Activated B cell treated with CpG ODN at 0.5 μM for 24 hours (primary cell): ENCODE measurements around the gene NPR3. TPM values are rescaled to one million over a fixed set of nuclear protein-coding genes. Genes with fewer than 3 reads are reported as not detected.

Experiments used
- ATAC-seq: fragments of 200-7000 bp; cut with Tn5 transposase; one replicate; pipeline ENCODE4 v1.10.0; 2021; ENCODE audit warnings: low read depth, mild to moderate bottlenecking, moderate library complexity
- CTCF ChIA-PET: fragments of 350-600 bp; sonication (Branson Sonifier 250); formaldehyde crosslinking; loops from one replicate; lab custom pipeline; 2021; ENCODE audit warnings: antibody characterized with exemption; lab: Charles Lee
- POLR2A ChIA-PET: fragments of 350-600 bp; sonication (Branson Sonifier 250); formaldehyde crosslinking; loops from one replicate; lab custom pipeline; 2021; ENCODE audit warnings: antibody characterized with exemption; lab: Charles Lee
- DNase-seq: peaks from one replicate; pipeline ENCODE4 v3.0.0; 2022
- H3K27ac Mint-ChIP-seq: one replicate; pipeline ENCODE4 v1.8.0; 2020; ENCODE audit warnings: mixed read lengths
- H3K27me3 Mint-ChIP-seq: one replicate; pipeline ENCODE4 v1.8.0; 2021; ENCODE audit warnings: mixed read lengths
- H3K36me3 Mint-ChIP-seq: one replicate; pipeline ENCODE4 v1.8.0; 2021; ENCODE audit warnings: low read depth, mixed read lengths
- H3K4me1 Mint-ChIP-seq: one replicate; pipeline ENCODE4 v1.8.0; 2021; ENCODE audit warnings: mixed read lengths
- H3K4me3 Mint-ChIP-seq: one replicate; pipeline ENCODE4 v1.8.0; 2020; ENCODE audit warnings: mild to moderate bottlenecking, mixed read lengths
- H3K9me3 Mint-ChIP-seq: one replicate; pipeline ENCODE4 v1.8.0; 2020; ENCODE audit warnings: mixed read lengths
- intact Hi-C: fragments of 100-400 bp; cut with micrococcal nuclease; formaldehyde crosslinking; loops from one replicate; pipeline ENCODE4 v1.15.1; 2024
- total RNA-seq: library from RNA; stranded (reverse); gene quantifications from 2 replicates; pipeline ENCODE4 v1.2.3, GENCODE V29; 2022
- TF ChIP-seq, protein P1 (sequence below): fragments of 200-600 bp; IDR thresholded peaks from one replicate; pipeline ENCODE4 v1.8.0; 2022; ENCODE audit warnings: antibody characterized with exemption, mild to moderate bottlenecking

The NPR3 gene
- total RNA-seq, 1 donor from 2014 or later, result not detected

DNA sequence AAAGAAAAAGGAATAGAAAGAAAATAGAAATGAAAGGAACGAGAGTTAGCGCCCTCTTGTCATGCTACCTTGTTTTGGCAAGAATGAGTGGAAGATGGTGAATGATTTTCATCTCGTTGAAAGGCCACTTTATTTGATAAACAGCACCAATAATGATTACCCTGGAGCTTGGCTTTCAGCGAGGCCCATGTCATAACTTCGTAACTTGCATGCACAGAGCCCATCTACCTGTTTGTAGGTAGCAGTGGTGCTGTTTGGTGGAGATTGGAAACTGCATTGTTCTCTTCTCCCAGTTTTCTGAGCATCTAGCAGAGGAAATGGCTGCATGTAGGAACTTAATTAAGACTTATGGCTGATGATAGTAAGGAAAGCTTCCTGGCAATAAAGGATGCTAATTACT, 59.3 kb downstream of the NPR3 start:
- no peaks in the 10 kb centered on the region for H3K9me3 Mint-ChIP-seq
- H3K36me3 Mint-ChIP-seq, result no peaks in the 10 kb centered on the region
- ATAC-seq (no peak), DNase-seq (no peak)
- no peak overlapping the region for H3K27ac Mint-ChIP-seq
- ChIA-PET CTCF (no interaction called here), POLR2A (no interaction called here)
- TF ChIP-seq, protein P1, sequence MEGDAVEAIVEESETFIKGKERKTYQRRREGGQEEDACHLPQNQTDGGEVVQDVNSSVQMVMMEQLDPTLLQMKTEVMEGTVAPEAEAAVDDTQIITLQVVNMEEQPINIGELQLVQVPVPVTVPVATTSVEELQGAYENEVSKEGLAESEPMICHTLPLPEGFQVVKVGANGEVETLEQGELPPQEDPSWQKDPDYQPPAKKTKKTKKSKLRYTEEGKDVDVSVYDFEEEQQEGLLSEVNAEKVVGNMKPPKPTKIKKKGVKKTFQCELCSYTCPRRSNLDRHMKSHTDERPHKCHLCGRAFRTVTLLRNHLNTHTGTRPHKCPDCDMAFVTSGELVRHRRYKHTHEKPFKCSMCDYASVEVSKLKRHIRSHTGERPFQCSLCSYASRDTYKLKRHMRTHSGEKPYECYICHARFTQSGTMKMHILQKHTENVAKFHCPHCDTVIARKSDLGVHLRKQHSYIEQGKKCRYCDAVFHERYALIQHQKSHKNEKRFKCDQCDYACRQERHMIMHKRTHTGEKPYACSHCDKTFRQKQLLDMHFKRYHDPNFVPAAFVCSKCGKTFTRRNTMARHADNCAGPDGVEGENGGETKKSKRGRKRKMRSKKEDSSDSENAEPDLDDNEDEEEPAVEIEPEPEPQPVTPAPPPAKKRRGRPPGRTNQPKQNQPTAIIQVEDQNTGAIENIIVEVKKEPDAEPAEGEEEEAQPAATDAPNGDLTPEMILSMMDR, result no peak
- H3K4me1 Mint-ChIP-seq, result no peaks in the 10 kb centered on the region
- H3K4me3 Mint-ChIP-seq, result no peak overlapping the region
- H3K27me3 Mint-ChIP-seq, result no peaks in the 10 kb centered on the region
- intact Hi-C loops, result no loop called here

DNA sequence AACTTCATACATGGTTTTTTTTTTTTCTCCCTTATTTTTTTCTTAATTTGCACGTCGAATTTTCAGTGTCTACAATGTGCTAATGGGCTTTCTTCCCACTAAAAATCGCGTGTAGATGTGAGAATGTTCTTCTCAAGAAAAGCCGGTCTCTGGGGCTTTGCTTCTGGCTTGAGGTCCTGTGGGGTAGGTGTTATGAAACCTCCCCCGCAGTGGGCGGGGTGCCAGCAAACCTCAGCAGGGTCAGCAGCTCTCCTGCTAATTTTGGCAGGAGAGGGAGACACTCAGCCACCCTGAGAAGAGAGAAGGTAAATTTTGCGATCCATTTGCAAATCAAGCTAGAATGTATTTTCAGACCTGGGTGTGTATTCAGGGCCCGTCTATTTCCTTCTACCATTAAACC, 59.9 kb downstream of the NPR3 start:
- ATAC-seq (no peak), DNase-seq (no peak)
- ChIA-PET CTCF (no interaction called here), POLR2A (no interaction called here)
- no peaks in the 10 kb centered on the region for H3K36me3 Mint-ChIP-seq
- H3K9me3 Mint-ChIP-seq, result no peaks in the 10 kb centered on the region
- H3K27me3 Mint-ChIP-seq, result no peaks in the 10 kb centered on the region
- H3K4me3 Mint-ChIP-seq, result no peak overlapping the region
- TF ChIP-seq, protein P1, result no peak
- no peak overlapping the region for H3K27ac Mint-ChIP-seq
- intact Hi-C loops, result no loop called here
- no peaks in the 10 kb centered on the region for H3K4me1 Mint-ChIP-seq

DNA sequence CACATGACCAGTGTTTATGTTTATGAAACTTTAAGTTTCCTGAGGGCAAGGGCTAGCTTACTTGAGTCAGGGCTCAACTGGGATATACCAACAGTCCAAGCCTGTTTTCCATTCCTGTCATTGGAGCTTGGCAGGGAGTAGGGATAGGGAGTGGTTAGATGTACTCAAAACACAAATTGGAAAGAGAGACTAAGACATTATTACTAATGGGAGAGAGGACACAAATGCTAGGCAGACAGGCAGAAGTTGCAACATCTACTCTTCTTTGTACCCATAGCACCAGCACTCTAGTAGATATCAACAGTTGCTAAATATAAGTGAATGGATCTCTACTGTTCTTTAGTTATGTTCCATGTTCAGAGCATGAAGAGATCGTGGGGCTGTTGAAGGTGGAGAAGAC, 62.8 kb downstream of the NPR3 start:
- TF ChIP-seq, protein P1, result no peak
- ChIA-PET POLR2A (no interaction called here), CTCF (no interaction called here)
- Mint-ChIP-seq H3K9me3 (peaks cover 2% of the 10 kb centered on the region), H3K4me1 (no peaks in the 10 kb centered on the region), H3K27ac (no peak overlapping the region), H3K27me3 (no peaks in the 10 kb centered on the region), H3K4me3 (no peak overlapping the region), H3K36me3 (no peaks in the 10 kb centered on the region)
- intact Hi-C loops, result no loop called here
- ATAC-seq (no peak), DNase-seq (no peak)

DNA sequence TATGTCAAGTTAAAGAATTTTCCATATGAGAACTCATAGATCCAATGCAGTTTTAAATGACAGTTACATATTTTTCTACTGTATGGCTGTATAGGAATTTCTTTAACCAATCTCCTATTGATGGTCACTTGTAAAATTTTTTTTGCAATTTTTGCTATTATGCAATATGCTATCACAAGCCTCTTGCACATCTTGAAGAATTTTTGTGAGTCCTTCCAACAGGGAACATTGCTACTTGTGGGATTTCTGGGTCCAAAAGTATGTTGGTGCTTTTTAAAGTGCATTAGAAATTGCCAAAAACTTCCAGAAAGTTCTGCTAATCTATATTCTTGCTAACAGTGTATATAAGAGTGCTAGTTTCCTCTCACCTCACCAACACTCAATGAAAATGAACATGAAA, 65.1 kb downstream of the NPR3 start:
- CTCF ChIA-PET, result no interaction called here

DNA sequence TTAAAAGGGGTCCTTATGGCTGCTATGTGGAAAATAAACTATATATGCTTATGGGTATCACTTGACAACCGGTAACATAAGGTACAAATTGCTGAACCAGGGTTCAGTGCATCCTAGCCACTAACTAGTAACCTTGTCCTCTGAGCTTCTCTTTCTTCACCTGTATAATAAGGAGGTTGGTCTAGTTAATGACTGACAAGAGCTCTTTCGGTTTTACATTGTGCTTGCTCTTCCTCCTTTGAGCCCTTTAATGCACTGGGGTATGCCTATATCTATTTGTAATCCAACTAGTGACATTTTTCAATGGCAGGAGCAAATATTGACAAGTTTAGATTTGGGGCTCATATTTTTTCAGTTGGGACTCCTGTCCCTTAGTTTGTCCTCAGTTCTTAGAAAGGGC, 66.1 kb downstream of the NPR3 start:
- H3K36me3 Mint-ChIP-seq, result no peaks in the 10 kb centered on the region
- DNase-seq, result no peak
- TF ChIP-seq, protein P1, result no peak
- no peaks in the 10 kb centered on the region for H3K4me1 Mint-ChIP-seq
- no peaks in the 10 kb centered on the region for H3K27me3 Mint-ChIP-seq
- POLR2A ChIA-PET, result no interaction called here
- intact Hi-C loops, result no loop called here
- H3K4me3 Mint-ChIP-seq, result no peak overlapping the region
- CTCF ChIA-PET, result no interaction called here
- no peak overlapping the region for H3K27ac Mint-ChIP-seq
- peaks cover 2% of the 10 kb centered on the region for H3K9me3 Mint-ChIP-seq
- ATAC-seq, result no peak

More for the DNA sequence above, 65.1 kb downstream of the NPR3 start:
- H3K27ac Mint-ChIP-seq, result no peak overlapping the region
- H3K36me3 Mint-ChIP-seq, result no peaks in the 10 kb centered on the region
- ATAC-seq, result no peak
- no peaks in the 10 kb centered on the region for H3K4me1 Mint-ChIP-seq
- H3K27me3 Mint-ChIP-seq, result no peaks in the 10 kb centered on the region
- POLR2A ChIA-PET, result no interaction called here
- TF ChIP-seq, protein P1, result no peak
- no peak for DNase-seq
- intact Hi-C loops, result no loop called here
- H3K4me3 Mint-ChIP-seq, result no peak overlapping the region
- peaks cover 2% of the 10 kb centered on the region for H3K9me3 Mint-ChIP-seq
